GM18868 (cell line): ENCODE results near the gene RBM4B.

ENCODE experiments used
- ATAC-seq: cut with Tn5 transposase; IDR thresholded peaks from one replicate; pipeline ENCODE4 v1.9.1; 2021; ENCODE audit warnings: mild to moderate bottlenecking, moderate library complexity; ENCODE audit not compliant: unreplicated experiment

RBM4B gene

DNA sequence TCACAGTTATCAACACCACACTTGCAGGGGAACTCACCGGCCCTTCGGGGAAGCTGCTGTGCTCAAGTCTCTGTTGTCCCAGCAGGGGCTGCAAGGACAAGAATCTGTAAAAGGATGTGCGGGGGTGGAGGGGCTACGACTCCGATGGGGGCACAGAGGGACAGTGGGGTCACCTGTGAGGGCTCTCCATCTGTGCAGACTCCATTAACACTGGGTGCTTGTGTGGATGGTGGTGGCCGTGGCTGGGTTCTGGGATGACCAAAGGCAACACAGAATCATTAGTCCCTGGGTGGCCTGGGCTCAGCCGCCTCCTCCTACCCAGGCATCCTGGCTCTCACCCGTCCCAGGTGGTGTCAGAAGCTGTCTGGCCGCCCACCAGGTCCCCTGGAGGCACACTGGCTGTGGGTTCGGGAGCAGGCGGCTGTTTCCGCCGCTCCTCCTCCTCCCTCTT is 10.2 kb upstream of the RBM4B start:
- ATAC-seq: no peak

DNA sequence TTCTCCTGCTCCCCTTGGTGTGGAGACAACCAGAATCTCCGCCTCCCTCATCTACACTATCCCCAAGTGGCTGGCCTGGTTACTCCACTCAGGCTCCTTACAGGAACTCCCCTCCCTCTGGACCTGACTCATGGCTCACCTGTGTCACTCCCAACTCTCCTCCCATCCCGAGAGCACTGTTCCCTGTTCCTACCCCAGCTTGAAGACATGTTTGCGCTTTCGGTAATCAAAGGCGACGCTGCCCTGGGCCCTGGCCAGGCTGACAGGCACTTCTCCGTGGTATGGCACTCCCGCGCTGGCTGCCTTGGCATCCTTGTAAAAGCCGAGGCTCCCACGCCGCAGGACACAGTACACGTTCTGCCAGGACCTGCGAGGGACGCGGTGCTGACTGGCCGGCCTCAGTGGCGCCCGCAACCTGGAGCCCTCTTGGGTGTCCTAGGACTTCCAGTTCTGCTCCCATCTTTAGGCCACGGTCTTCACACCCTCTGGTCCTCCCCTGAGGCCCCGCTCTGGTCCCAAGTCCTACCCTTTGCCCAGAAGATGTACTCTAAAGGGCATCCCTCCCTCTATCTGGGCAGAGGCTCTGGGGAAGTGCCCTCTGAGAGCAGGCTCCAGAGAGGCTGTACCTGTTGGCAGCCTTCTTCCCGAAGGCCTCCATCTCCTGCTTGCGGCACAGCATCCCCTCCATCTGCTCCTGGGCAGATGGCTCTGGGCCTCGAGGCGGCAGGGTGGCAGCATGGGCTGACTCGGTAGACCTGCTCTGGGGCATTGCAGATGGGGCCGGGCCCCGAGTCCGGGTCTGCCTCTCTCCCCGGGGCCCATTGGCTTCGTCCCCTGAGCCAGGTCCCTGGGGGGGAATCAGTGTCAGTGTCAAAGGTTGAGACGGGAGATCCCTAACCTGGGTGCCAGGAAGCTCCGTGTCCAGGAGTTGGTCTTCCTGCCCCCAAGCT is 9.4 kb upstream of the RBM4B start:
- no peak for ATAC-seq

GRCh38 chr11:66686100-66686785 is 8.6 kb upstream of the RBM4B start:
- no peak for ATAC-seq

DNA sequence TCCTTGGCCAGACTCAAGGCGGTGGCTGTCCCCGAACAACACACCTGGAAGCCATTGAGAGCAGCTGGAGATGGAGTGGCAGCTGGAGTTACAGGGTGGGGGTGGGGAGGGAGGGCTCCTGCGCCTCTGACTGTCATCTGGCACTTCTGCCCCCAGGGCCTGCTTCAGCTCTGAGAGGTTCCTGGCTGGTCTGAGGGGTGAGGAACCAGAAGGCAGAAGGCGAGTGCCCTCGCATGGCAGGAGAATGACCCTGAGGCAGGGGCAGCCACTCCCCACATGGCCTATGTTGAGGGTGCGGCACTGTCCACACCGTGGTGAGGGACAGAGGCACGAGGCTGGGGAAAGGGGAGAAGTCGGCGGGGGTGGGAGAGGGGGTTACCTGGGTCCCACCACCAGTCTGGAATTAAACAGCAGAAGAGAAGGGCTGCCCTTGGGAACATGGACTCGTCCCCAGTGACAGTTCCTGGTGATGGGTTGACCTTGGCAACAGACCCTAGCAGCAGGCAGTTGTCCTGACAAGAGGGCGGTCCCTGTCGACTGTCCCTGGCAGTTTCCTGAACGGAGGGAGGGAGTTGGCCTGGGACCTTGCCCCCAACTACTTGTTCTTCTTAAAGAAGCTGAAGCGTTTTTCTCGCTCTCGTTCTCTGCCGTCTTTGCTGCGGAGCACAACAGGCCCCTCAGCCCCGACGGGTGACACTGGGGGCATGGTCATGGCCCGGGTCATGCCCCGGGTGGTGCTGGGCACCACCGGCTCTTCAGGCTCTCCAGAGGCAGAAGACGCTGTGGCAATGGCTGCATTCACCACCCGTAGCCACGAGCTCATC is 7.8 kb upstream of the RBM4B start:
- no peak for ATAC-seq

DNA sequence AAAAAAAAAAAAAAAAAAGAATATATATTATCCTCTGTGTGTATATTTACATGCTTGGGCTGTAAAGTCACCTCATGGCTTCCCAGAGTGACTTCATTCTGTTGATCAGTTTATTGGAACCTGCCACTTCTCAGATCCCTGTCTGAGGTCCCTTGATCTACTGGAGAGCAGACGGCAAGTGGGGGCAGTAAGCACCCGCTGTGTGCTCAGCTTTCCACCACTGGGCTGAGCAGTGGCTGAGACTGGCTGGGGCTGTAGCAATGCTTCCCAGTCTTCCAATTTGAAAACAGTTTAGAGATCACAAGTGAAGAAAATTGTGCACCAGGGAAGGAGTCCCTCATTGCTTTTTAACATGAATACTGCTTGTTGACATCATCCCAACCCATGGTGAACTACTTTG is 6.9 kb upstream of the RBM4B start:
- ATAC-seq: no peak

GRCh38 chr11:66683877-66684276 is 6.2 kb upstream of the RBM4B start:
- ATAC-seq: no peak

- ATAC-seq: no peak
These were observed 3.4 kb upstream of the RBM4B start for GRCh38 chr11:66680966-66681645.

- no peak for ATAC-seq
These were observed 622 bp downstream of the RBM4B start for GRCh38 chr11:66676931-66677598.

- ATAC-seq: no peak
These were observed 1.3 kb downstream of the RBM4B start for GRCh38 chr11:66676282-66676919.

GRCh38 chr11:66674964-66675602 is 2.6 kb downstream of the RBM4B start:
- no peak for ATAC-seq

- no peak for ATAC-seq
These were observed 6.9 kb downstream of the RBM4B start for GRCh38 chr11:66670816-66671215.

DNA sequence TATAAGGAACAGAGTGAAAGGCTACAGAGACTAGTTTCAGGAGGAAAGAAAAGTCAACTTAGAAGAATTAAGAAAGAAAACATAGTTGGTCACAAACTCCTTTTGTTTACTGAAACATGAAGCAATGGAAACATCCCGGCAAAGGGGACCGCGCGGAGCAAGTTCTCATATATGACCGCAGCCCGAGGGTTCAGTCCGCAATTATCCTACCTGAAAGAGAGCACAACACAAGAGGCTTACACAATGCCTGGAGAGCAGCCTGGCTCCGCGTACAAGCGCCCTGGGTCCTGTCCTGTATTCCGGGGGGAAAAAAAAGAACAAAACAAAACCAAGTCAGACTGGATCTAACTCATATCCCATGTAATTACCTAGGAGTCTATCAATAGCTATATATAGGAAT is 12.3 kb downstream of the RBM4B start:
- no peak for ATAC-seq

GRCh38 chr11:66663741-66664296 is 13.9 kb downstream of the RBM4B start:
- no peak for ATAC-seq

DNA sequence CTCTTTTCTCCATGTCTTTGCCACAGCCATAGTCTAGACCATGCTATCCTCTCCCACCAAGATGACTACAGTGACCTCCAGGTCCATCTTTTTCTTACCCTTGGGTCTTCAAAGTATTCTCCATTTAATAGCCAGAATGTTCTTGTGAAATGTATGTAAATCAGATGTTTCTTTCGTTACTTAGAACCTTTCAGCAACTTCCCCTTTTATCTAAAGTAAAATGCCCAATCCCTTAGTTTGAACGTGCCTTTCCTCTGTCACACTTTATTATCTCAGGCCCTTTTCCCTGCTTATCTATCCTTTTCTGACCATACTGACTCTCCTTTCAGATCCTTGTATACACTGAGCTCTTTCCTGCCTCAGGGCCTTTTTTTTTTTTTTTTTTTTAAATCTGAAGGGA is 17.9 kb downstream of the RBM4B start:
- ATAC-seq: no peak

DNA sequence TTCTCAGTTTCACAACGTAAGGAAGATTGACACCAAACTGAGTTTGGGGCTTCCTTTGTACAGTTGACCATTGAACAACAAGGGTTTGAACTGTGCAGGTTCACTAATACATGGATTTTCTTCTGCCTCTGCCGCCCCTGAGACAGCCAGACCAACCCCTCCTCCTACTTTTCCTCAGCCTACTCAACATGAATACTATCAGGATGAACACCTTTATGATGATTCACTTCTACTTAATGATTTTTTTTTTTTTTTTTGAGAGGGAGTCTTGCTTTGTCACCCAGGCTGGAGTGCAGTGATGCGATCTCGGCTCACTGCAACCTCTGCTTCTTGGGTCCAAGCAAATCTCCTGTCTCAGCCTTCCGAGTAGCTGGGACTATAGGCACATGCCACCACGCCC is 24.6 kb downstream of the RBM4B start:
- ATAC-seq: no peak

DNA sequence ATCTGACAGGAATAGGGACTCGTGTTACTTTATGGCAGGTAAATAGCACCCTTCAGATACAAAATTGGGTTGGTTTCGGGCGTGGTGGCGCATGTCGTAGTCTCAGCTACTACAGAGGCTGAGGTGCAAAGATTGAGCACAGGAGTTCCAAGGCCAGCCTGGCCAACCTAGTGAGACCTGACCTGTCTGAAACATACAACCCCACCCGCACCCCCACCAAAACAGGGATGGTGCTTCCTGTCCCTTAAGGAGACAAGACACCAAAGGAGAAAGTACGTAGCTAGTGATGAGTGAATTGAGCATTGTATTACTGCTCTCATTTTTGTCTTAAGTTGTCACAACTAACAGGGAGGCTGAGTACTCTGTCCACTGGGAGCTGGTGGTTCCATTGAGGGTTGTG is 25.0 kb downstream of the RBM4B start:
- ATAC-seq: no peak

DNA sequence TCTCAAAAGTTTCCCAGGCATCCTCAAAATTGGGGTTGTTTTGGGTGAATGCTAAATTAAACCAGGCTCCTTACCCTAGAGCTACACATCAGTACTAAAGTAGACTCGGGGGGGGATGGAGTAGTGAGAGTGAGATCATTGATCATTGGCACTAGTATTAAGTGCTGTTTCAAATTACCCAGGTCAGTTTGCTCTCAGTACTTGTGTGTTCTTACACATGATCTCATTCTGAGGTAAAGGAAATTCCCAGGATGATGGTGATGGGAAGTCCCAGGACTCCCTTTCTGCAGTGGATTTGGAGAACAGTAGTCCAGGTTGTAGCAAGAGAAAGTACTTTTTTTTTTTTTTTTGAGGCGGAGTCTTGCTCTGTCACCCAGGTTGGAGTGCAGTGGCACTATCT is 26.7 kb downstream of the RBM4B start:
- no peak for ATAC-seq

- no peak for ATAC-seq
These were observed 27.8 kb downstream of the RBM4B start for GRCh38 chr11:66649903-66650302.

GRCh38 chr11:66646828-66647227 is 30.9 kb downstream of the RBM4B start:
- ATAC-seq: no peak
